Activated T-cell treated with anti-CD3 and anti-CD28 coated beads, Interleukin-2, amount 50 U/mL, for 72 hours (primary cell): ENCODE results near the gene TTLL1. TPM values are rescaled to one million over a fixed set of nuclear protein-coding genes. Genes with fewer than 3 reads are reported as not detected.
A peak's percentile ranks its signal among the peaks of the same experiment; 100 is the strongest.

Experiments
- ATAC-seq, 2 donors: fragments of 150-1000 bp; cut with Tn5 transposase; replicated peaks in 1 of 2; 2 replicates each; pipeline ENCODE4 v1.10.0; 2021; ENCODE audit warnings: moderate library complexity in 2 of 2, mild to moderate bottlenecking in 1 of 2
- DNase-seq, 2 donors: peaks; one replicate each; pipeline ENCODE4 v3.0.0; 2021 to 2022; ENCODE audit warnings: mixed read lengths in 1 of 2
- H3K27ac Mint-ChIP-seq: one replicate; pipeline ENCODE4 v1.8.0; 2022; ENCODE audit warnings: mild to moderate bottlenecking, moderate library complexity, mixed read lengths
- H3K27me3 Mint-ChIP-seq: one replicate; pipeline ENCODE4 v1.8.0; 2022; ENCODE audit warnings: low read depth, mixed read lengths
- H3K36me3 Mint-ChIP-seq, 2 donors: one replicate each; pipeline ENCODE4 v1.8.0; 2022; ENCODE audit warnings: mixed read lengths in 2 of 2, mild to moderate bottlenecking in 1 of 2; ENCODE audit not compliant: insufficient read depth in 2 of 2
- H3K4me1 Mint-ChIP-seq: one replicate; pipeline ENCODE4 v1.8.0; 2022; ENCODE audit warnings: low read depth, mixed read lengths
- H3K4me3 Mint-ChIP-seq, 2 donors: one replicate each; pipeline ENCODE4 v1.8.0; 2022; ENCODE audit warnings: mild to moderate bottlenecking in 2 of 2, mixed read lengths in 2 of 2, moderate library complexity in 2 of 2
- H3K9me3 Mint-ChIP-seq, 2 donors: one replicate each; pipeline ENCODE4 v1.8.0; 2022; ENCODE audit warnings: mixed read lengths in 2 of 2
- total RNA-seq, 2 donors: library from RNA; stranded (reverse); gene quantifications; one replicate each; pipeline ENCODE4 v1.2.3, GENCODE V29; 2022

The TTLL1 gene
- total RNA-seq, 2 donors from 2014 or later, result 11.0 to 11.7 TPM

GRCh38 chr22:43012390-43012789 is 76.8 kb downstream of the TTLL1 start:
- peaks cover 0 to 2% of the 10 kb centered on the region in 2 donors for H3K36me3 Mint-ChIP-seq
- H3K4me1 Mint-ChIP-seq, result peaks cover 40% of the 10 kb centered on the region
- DNase-seq (no peak), ATAC-seq (no peak)
- no peak overlapping the region for H3K27ac Mint-ChIP-seq
- H3K9me3 Mint-ChIP-seq, result no peaks in the 10 kb centered on the region
- H3K4me3 Mint-ChIP-seq, result no peak overlapping the region
- no peaks in the 10 kb centered on the region for H3K27me3 Mint-ChIP-seq

GRCh38 chr22:43011079-43011478 is 78.1 kb downstream of the TTLL1 start:
- DNase-seq (no peak), ATAC-seq (no peak)
- Mint-ChIP-seq H3K27ac (no peak overlapping the region), H3K9me3 (no peaks in the 10 kb centered on the region), H3K4me3 (no peak overlapping the region), H3K36me3 (peaks cover 0 to 2% of the 10 kb centered on the region in 2 donors), H3K4me1 (peaks cover 53% of the 10 kb centered on the region), H3K27me3 (no peaks in the 10 kb centered on the region)

- ATAC-seq (no peak), DNase-seq (no peak)
- no peak overlapping the region for H3K27ac Mint-ChIP-seq
- H3K36me3 Mint-ChIP-seq, result peaks cover 0 to 2% of the 10 kb centered on the region in 2 donors
- H3K4me3 Mint-ChIP-seq, result no peak overlapping the region
- no peaks in the 10 kb centered on the region for H3K27me3 Mint-ChIP-seq
- no peaks in the 10 kb centered on the region for H3K9me3 Mint-ChIP-seq
- peaks cover 63% of the 10 kb centered on the region for H3K4me1 Mint-ChIP-seq
Measured at GRCh38 chr22:43009444-43009843, 79.7 kb downstream of the TTLL1 start.

GRCh38 chr22:43008921-43009320 is 80.3 kb downstream of the TTLL1 start:
- no peak overlapping the region for H3K4me3 Mint-ChIP-seq
- no peaks in the 10 kb centered on the region for H3K36me3 Mint-ChIP-seq
- H3K27me3 Mint-ChIP-seq, result no peaks in the 10 kb centered on the region
- no peaks in the 10 kb centered on the region for H3K9me3 Mint-ChIP-seq
- no peak overlapping the region for H3K27ac Mint-ChIP-seq
- ATAC-seq, result no peak
- H3K4me1 Mint-ChIP-seq, result peaks cover 68% of the 10 kb centered on the region
- DNase-seq, result no peak

GRCh38 chr22:43008509-43008908 is 80.7 kb downstream of the TTLL1 start:
- H3K27me3 Mint-ChIP-seq, result no peaks in the 10 kb centered on the region
- H3K4me3 Mint-ChIP-seq, result no peak overlapping the region
- ATAC-seq (no peak), DNase-seq (no peak)
- no peaks in the 10 kb centered on the region for H3K9me3 Mint-ChIP-seq
- H3K4me1 Mint-ChIP-seq, result peaks cover 68% of the 10 kb centered on the region
- no peaks in the 10 kb centered on the region for H3K36me3 Mint-ChIP-seq
- H3K27ac Mint-ChIP-seq, result no peak overlapping the region

- DNase-seq (peak in 1 of 2 donors; percentile 16), ATAC-seq (peak; percentile 57 to 58)
- H3K27me3 Mint-ChIP-seq, result no peaks in the 10 kb centered on the region
- no peaks in the 10 kb centered on the region for H3K9me3 Mint-ChIP-seq
- H3K4me3 Mint-ChIP-seq, result no peak overlapping the region
- H3K27ac Mint-ChIP-seq, result no peak overlapping the region
- no peaks in the 10 kb centered on the region for H3K36me3 Mint-ChIP-seq
- H3K4me1 Mint-ChIP-seq, result peaks cover 67% of the 10 kb centered on the region
Measured at GRCh38 chr22:43007519-43008102, 81.6 kb downstream of the TTLL1 start.

- Mint-ChIP-seq H3K4me3 (no peak overlapping the region), H3K4me1 (peaks cover 73% of the 10 kb centered on the region), H3K36me3 (no peaks in the 10 kb centered on the region), H3K9me3 (no peaks in the 10 kb centered on the region), H3K27me3 (no peaks in the 10 kb centered on the region), H3K27ac (no peak overlapping the region)
- DNase-seq (no peak), ATAC-seq (no peak)
Measured at GRCh38 chr22:43006753-43007152, 82.4 kb downstream of the TTLL1 start.

GRCh38 chr22:43006016-43006505 is 83.1 kb downstream of the TTLL1 start:
- H3K27ac Mint-ChIP-seq, result no peak overlapping the region
- H3K36me3 Mint-ChIP-seq, result no peaks in the 10 kb centered on the region
- no peak for ATAC-seq

GRCh38 chr22:43005106-43005505 is 84.1 kb downstream of the TTLL1 start:
- no peak for DNase-seq
- Mint-ChIP-seq H3K4me1 (peaks cover 89% of the 10 kb centered on the region), H3K9me3 (no peaks in the 10 kb centered on the region), H3K36me3 (no peaks in the 10 kb centered on the region), H3K27ac (no peak overlapping the region), H3K4me3 (no peak overlapping the region), H3K27me3 (no peaks in the 10 kb centered on the region)
- ATAC-seq, result no peak

More at GRCh38 chr22:43006016-43006505, 83.1 kb downstream of the TTLL1 start:
- Mint-ChIP-seq H3K27me3 (no peaks in the 10 kb centered on the region), H3K9me3 (no peaks in the 10 kb centered on the region), H3K4me1 (peaks cover 80% of the 10 kb centered on the region), H3K4me3 (no peak overlapping the region)
- DNase-seq, result no peak

GRCh38 chr22:43004362-43005035 is 84.7 kb downstream of the TTLL1 start:
- H3K9me3 Mint-ChIP-seq, result no peaks in the 10 kb centered on the region
- H3K27ac Mint-ChIP-seq, result no peak overlapping the region
- ATAC-seq (no peak), DNase-seq (no peak)
- no peak overlapping the region for H3K4me3 Mint-ChIP-seq
- no peaks in the 10 kb centered on the region for H3K36me3 Mint-ChIP-seq
- H3K4me1 Mint-ChIP-seq, result peaks cover 95% of the 10 kb centered on the region
- no peaks in the 10 kb centered on the region for H3K27me3 Mint-ChIP-seq

GRCh38 chr22:43002202-43002586 is 87.0 kb downstream of the TTLL1 start:
- Mint-ChIP-seq H3K27me3 (no peaks in the 10 kb centered on the region), H3K9me3 (no peaks in the 10 kb centered on the region), H3K4me3 (peak overlapping the region; percentile 42 to 61), H3K27ac (no peak overlapping the region), H3K36me3 (no peaks in the 10 kb centered on the region), H3K4me1 (peaks cover 96% of the 10 kb centered on the region)
- no peak for DNase-seq
- no peak for ATAC-seq

- ATAC-seq (peak; percentile 27 to 30), DNase-seq (peak in 1 of 2 donors; percentile 7)
- Mint-ChIP-seq H3K4me1 (peaks cover 89% of the 10 kb centered on the region), H3K9me3 (no peaks in the 10 kb centered on the region), H3K4me3 (peak overlapping the region; percentile 42 to 67), H3K36me3 (no peaks in the 10 kb centered on the region), H3K27me3 (no peaks in the 10 kb centered on the region), H3K27ac (no peak overlapping the region)
Measured at GRCh38 chr22:43001271-43002201, 87.7 kb downstream of the TTLL1 start.
